ENCODE data around the gene FAAP100. TPM values are rescaled to one million over a fixed set of nuclear protein-coding genes. Genes with fewer than 3 reads are reported as not detected.

The FAAP100 gene
- total RNA-seq, 4 donors from 2014 or later: 26.2 to 90.5 (median 37.4) TPM

DNA sequence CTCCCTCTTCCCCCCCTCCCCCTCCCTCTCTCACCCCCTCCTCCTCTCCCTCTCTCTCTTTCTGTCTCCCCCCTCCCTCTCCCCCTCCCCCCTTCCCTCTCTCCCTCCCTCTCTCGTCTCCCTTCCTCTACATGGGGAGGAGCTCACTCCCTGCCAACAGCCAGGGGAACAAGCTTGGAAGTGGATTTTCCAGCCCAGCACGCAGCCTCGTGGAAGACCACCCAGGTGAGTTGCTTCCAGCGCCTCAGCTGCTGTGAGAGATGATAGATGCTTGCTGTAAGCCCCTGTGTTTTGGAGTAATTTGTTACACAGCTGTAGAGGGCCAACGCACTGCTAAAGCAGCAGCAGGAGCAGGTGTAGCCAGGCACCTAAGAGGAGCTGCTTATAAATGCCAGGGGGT, 60.4 kb downstream of the FAAP100 start:
- peaks cover 6 to 27% (median 14%) of the 10 kb centered on the region in 4 donors for H3K4me1 ChIP-seq
- 13 to 50% methylated on average over 1 to 4 of the region's 5 CpGs for WGBS, 2 donors (ENCODE audit: low coverage in 1 of 2)
- intact Hi-C loops (cut with DNase I; ENCODE audit: low total_unique reads) (no loop called here), in situ Hi-C loops (cut with MboI; ENCODE audit: low pct_ligation_motif_present in 1 of 4, low pct_unique_long_range_greater_than_20kb in 1 of 4, low sequenced_read_pairs in 3 of 4) (loop anchor here in 3 of 4 donors (25.0 kb wide), 3 partner anchors 104 to 229 kb away; partner anchors contain the start of genes BAHCC1 (in 1 of the 3) and SLC38A10 (in 1 of the 3))
- no peaks in the 10 kb centered on the region for H3K27me3 ChIP-seq
- H3K36me3 ChIP-seq: no peaks in the 10 kb centered on the region
- no peak overlapping the region for H3K4me3 ChIP-seq
- H3K27ac ChIP-seq: no peak overlapping the region
- no peaks in the 10 kb centered on the region for H3K9me3 ChIP-seq
- TF ChIP-seq, protein P1, sequence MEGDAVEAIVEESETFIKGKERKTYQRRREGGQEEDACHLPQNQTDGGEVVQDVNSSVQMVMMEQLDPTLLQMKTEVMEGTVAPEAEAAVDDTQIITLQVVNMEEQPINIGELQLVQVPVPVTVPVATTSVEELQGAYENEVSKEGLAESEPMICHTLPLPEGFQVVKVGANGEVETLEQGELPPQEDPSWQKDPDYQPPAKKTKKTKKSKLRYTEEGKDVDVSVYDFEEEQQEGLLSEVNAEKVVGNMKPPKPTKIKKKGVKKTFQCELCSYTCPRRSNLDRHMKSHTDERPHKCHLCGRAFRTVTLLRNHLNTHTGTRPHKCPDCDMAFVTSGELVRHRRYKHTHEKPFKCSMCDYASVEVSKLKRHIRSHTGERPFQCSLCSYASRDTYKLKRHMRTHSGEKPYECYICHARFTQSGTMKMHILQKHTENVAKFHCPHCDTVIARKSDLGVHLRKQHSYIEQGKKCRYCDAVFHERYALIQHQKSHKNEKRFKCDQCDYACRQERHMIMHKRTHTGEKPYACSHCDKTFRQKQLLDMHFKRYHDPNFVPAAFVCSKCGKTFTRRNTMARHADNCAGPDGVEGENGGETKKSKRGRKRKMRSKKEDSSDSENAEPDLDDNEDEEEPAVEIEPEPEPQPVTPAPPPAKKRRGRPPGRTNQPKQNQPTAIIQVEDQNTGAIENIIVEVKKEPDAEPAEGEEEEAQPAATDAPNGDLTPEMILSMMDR (IDR thresholded peaks at IDR 0.05): no peak
- TF ChIP-seq EP300 (IDR thresholded peaks at IDR 0.05; ENCODE audit: low read depth) (no peak), POLR2AphosphoS5 (IDR thresholded peaks at IDR 0.05) (no peak), POLR2A (IDR thresholded peaks at IDR 0.05) (no peak)
- DNase-seq: no peak

DNA sequence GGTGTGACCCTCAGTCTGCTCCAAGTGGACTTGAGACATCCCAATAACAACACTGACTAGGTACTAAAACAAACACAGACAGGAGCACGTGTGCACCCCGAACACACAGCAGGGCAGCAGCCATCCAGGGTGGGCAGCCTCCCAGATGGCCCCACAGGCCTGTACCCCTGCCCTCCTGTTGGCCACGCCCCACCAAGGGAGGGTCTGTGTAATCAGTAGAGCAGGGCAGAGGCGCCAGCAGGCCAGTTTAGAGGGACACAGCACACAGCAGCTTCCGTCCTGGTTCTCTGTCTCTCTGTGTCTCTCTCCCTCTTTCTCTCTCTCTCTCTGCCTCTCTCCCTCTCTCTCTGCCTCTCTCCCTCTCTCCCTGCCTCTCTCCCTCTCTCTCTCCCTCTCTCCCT, 61.0 kb downstream of the FAAP100 start:
- Histone ChIP-seq H3K36me3 (no peaks in the 10 kb centered on the region), H3K4me1 (peaks cover 6 to 27% (median 14%) of the 10 kb centered on the region in 4 donors), H3K9me3 (no peaks in the 10 kb centered on the region), H3K4me3 (no peak overlapping the region), H3K27ac (no peak overlapping the region), H3K27me3 (no peaks in the 10 kb centered on the region)
- intact Hi-C loops (cut with DNase I; ENCODE audit: low total_unique reads) (no loop called here), in situ Hi-C loops (cut with MboI; ENCODE audit: low pct_ligation_motif_present in 1 of 4, low pct_unique_long_range_greater_than_20kb in 1 of 4, low sequenced_read_pairs in 3 of 4) (loop anchor here in 3 of 4 donors (25.0 kb wide), 3 partner anchors 104 to 229 kb away; partner anchors contain the start of genes BAHCC1 (in 1 of the 3) and SLC38A10 (in 1 of the 3))
- peak; percentile 49 for DNase-seq
- TF ChIP-seq, protein P1 (IDR thresholded peaks at IDR 0.05): no peak
- no peak for TF ChIP-seq EP300 (IDR thresholded peaks at IDR 0.05; ENCODE audit: low read depth)
- no peak for TF ChIP-seq POLR2A (IDR thresholded peaks at IDR 0.05)
- TF ChIP-seq POLR2AphosphoS5 (IDR thresholded peaks at IDR 0.05): no peak
- WGBS, 2 donors (ENCODE audit: low coverage in 1 of 2): 19% methylated on average over 5 of the region's 5 CpGs; no CpG with 5 or more reads in 1 of the 2 donors

DNA sequence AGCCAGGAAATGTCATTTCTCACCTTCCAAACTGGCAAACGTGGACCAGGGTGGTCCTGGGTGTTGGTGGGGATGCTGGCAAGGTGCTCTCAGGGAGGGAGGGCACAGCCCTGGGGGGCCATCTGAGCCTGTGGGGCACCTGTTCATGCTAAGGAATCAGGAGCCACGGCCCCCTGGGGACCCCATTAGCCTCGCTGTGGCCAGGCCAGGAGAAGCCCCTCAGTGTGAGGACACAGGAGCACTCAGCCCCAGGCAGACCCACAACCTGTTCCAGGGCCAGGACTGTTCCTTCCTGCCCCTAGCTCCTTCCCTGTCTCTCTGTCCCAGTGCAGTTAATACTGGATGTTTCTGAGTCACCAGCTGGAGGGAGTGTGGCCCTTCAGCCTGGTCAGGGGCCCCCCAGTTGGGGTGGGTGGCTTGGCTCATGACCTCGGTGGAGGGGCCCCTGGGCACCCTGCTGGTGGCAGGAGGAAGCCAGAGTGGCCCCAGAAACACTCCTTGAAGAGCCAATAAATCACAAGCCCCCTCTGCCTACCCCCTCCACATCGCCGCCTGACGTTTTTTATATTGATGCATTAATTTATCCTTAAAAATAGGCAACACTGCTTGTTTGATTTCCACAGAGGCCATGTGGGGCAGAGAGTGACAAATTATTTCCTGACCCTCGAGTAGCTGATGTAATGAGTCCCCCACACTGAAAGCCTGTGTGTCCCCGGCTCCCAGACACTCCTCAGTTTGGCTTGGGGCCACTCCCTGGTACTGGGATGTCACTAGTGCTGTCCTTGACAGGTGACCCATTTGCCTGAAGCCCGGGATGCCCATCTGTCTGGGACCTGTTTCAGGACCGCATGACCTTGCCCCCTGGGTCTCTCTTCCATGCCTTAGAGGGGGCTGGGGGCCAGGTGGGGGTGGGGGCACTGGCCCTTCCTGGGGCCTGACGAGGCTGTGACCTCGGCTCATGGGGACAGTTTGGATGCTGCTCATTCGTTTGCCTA, 61.9 kb downstream of the FAAP100 start:
- H3K36me3 ChIP-seq: no peaks in the 10 kb centered on the region
- H3K4me3 ChIP-seq: no peak overlapping the region
- TF ChIP-seq POLR2A (IDR thresholded peaks at IDR 0.05): no peak
- TF ChIP-seq POLR2AphosphoS5 (IDR thresholded peaks at IDR 0.05): no peak
- TF ChIP-seq EP300 (IDR thresholded peaks at IDR 0.05; ENCODE audit: low read depth): no peak
- TF ChIP-seq, protein P1 (IDR thresholded peaks at IDR 0.05): no peak
- in situ Hi-C loops (cut with MboI; ENCODE audit: low pct_ligation_motif_present in 1 of 4, low pct_unique_long_range_greater_than_20kb in 1 of 4, low sequenced_read_pairs in 3 of 4): loop anchor here in 3 of 4 donors (25.0 kb wide), 3 partner anchors 103 to 228 kb away; partner anchors contain the start of genes BAHCC1 (in 1 of the 3) and SLC38A10 (in 1 of the 3)
- no peak for DNase-seq
- peaks cover 6 to 27% (median 14%) of the 10 kb centered on the region in 4 donors for H3K4me1 ChIP-seq
- intact Hi-C loops (cut with DNase I; ENCODE audit: low total_unique reads): no loop called here
- H3K27ac ChIP-seq: no peak overlapping the region
- WGBS, 2 donors (ENCODE audit: low coverage in 1 of 2): 59 to 63% methylated on average over 6 to 12 of the region's 14 CpGs
- no peaks in the 10 kb centered on the region for H3K9me3 ChIP-seq
- H3K27me3 ChIP-seq: no peaks in the 10 kb centered on the region

Small RNA genes within 50 kb of the gene (small RNA-seq; reads per million reads assigned to genes)
- gene RF00019: 0 reads per million in 4 donors

Other genes starting within 250 kb of the FAAP100 start
- gene BAHCC1, start 156.9 kb downstream of the FAAP100 start, total RNA-seq: 100 to 1,000 TPM in 1 of 4 donors, 10 to 100 TPM in 2, 1 to 10 TPM in 1; 8.7 to 133 (median 12.4) TPM
- gene ACTG1, start 39.6 kb downstream of the FAAP100 start, total RNA-seq: 1,000 to 10,000 TPM; 2,099 to 4,882 (median 4,009) TPM
- gene FSCN2, start 24.0 kb downstream of the FAAP100 start, total RNA-seq: 10 to 100 TPM in 2 of 4 donors, 1 to 10 TPM in 2; 2.3 to 36.4 (median 17.2) TPM
- gene NPLOC4, start 84.8 kb upstream of the FAAP100 start, total RNA-seq: 100 to 1,000 TPM in 1 of 4 donors, 10 to 100 TPM in 3; 59.9 to 323 (median 84.6) TPM
- under 1 TPM in 2 of 4 donors, not detected in 2; 0.48 to 0.55 TPM for gene TSPAN10, start 84.8 kb upstream of the FAAP100 start, total RNA-seq
- gene PDE6G, start 104.2 kb upstream of the FAAP100 start, total RNA-seq: not detected
- gene OXLD1, start 114.3 kb upstream of the FAAP100 start, total RNA-seq: 10 to 100 TPM; 21.4 to 63.6 (median 41.2) TPM
- gene CCDC137, start 114.4 kb upstream of the FAAP100 start, total RNA-seq: 10 to 100 TPM in 3 of 4 donors, 1 to 10 TPM in 1; 7.6 to 21.3 (median 13.5) TPM
- gene ARL16, start 131.4 kb upstream of the FAAP100 start, total RNA-seq: 10 to 100 TPM; 16.3 to 52.0 (median 33.1) TPM
- gene HGS, start 131.7 kb upstream of the FAAP100 start, total RNA-seq: 100 to 1,000 TPM in 3 of 4 donors, 10 to 100 TPM in 1; 96.1 to 205 (median 150) TPM
- gene MRPL12, start 151.0 kb upstream of the FAAP100 start, total RNA-seq: 100 to 1,000 TPM in 3 of 4 donors, 10 to 100 TPM in 1; 75.4 to 206 (median 114) TPM
- gene SLC25A10, start 159.9 kb upstream of the FAAP100 start, total RNA-seq: 10 to 100 TPM; 25.1 to 64.8 (median 46.6) TPM